Measurements from ENCODE around the gene FARP1. TPM values are rescaled to one million over a fixed set of nuclear protein-coding genes. Genes with fewer than 3 reads are reported as not detected.

Gene FARP1
- total RNA-seq, 1 donor from 2014 or later = 128 TPM

DNA sequence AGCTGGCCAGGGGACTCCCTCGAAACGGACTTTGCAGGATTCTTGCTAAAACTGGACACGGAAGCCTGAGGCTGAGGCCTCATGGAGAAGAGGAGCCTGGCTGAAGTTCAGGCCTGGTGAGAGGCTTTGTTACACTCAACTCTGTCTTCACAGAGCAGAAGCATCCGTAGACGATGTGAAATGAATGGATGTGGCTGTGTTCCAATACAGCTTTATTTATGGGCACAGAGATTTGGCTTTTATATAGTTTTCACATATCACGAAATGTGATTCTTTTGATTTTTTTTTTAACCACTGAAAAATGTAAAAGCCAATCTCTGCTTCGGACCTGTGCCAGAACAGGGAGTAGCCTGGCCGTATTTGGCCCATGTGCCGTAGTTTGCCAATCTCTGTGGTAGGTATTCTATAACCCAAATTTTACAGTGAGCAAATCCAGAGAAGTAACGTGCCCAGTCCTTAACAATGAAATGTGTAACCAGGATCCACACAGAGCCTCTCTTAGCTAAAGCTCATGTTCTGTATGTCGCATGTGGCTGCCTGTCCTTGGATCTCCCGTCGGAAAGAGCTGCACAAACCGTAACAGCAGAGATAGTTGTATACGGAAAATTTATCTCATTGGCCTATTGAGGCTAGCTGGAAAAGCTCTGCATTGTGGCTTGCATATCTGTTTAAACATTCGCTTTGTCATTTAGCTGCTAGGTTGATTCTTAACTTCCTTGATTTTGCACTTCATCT is 205.7 kb downstream of the FARP1 start:
- H3K4me1 ChIP-seq (ENCODE audit: insufficient read depth, low read length) = no peaks in the 10 kb centered on the region
- no peak overlapping the region for H3K9ac ChIP-seq (ENCODE audit: low read length)
- FAIRE-seq (no peak), DNase-seq (ENCODE audit: low read depth) (no peak)
- Mint-ChIP-seq H3K36me3 (ENCODE audit: low read depth, unreplicated experiment) (peaks cover 17% of the 10 kb centered on the region), H3K27ac (ENCODE audit: unreplicated experiment) (no peak overlapping the region), H3K9me3 (ENCODE audit: unreplicated experiment) (peaks cover 1% of the 10 kb centered on the region), H3K27me3 (ENCODE audit: low read depth, unreplicated experiment) (no peaks in the 10 kb centered on the region), H3K4me1 (ENCODE audit: low read depth, unreplicated experiment) (peaks cover 5% of the 10 kb centered on the region), H3K4me3 (ENCODE audit: unreplicated experiment) (no peak overlapping the region)
- H3K4me3 ChIP-seq (ENCODE audit: insufficient read depth, low read depth, low read length) = no peak overlapping the region
- no peaks in the 10 kb centered on the region for H3K9me3 ChIP-seq (ENCODE audit: insufficient read depth, low read depth, low read length)
- no peak overlapping the region for H2AFZ ChIP-seq (ENCODE audit: low read depth, low read length)
- no peak overlapping the region for H3K27ac ChIP-seq (ENCODE audit: low read depth, low read length)
- peaks cover 3% of the 10 kb centered on the region for H3K79me2 ChIP-seq (ENCODE audit: insufficient read depth, low read length)
- H3K4me2 ChIP-seq (ENCODE audit: low read length) = no peak overlapping the region
- H3K36me3 ChIP-seq (ENCODE audit: insufficient read depth, low read length) = peaks cover 3% of the 10 kb centered on the region
- no peaks in the 10 kb centered on the region for H3K27me3 ChIP-seq (ENCODE audit: insufficient read depth, low read length)
- peaks cover 30% of the 10 kb centered on the region for H4K20me1 ChIP-seq (ENCODE audit: insufficient read depth, low read length)
- TF ChIP-seq, protein P1, sequence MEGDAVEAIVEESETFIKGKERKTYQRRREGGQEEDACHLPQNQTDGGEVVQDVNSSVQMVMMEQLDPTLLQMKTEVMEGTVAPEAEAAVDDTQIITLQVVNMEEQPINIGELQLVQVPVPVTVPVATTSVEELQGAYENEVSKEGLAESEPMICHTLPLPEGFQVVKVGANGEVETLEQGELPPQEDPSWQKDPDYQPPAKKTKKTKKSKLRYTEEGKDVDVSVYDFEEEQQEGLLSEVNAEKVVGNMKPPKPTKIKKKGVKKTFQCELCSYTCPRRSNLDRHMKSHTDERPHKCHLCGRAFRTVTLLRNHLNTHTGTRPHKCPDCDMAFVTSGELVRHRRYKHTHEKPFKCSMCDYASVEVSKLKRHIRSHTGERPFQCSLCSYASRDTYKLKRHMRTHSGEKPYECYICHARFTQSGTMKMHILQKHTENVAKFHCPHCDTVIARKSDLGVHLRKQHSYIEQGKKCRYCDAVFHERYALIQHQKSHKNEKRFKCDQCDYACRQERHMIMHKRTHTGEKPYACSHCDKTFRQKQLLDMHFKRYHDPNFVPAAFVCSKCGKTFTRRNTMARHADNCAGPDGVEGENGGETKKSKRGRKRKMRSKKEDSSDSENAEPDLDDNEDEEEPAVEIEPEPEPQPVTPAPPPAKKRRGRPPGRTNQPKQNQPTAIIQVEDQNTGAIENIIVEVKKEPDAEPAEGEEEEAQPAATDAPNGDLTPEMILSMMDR (IDR thresholded peaks at IDR 0.05; ENCODE audit: insufficient read depth, low read depth, low read length) = no peak
- no peak for TF ChIP-seq EZH2 (IDR thresholded peaks at IDR 0.05; ENCODE audit: insufficient read depth, low read length)

- no peak for FAIRE-seq
- peaks cover 3% of the 10 kb centered on the region for H3K79me2 ChIP-seq (ENCODE audit: insufficient read depth, low read length)
- Mint-ChIP-seq H3K9me3 (ENCODE audit: unreplicated experiment) (peaks cover 1% of the 10 kb centered on the region), H3K27ac (ENCODE audit: unreplicated experiment) (no peak overlapping the region), H3K4me3 (ENCODE audit: unreplicated experiment) (no peak overlapping the region), H3K36me3 (ENCODE audit: low read depth, unreplicated experiment) (peaks cover 17% of the 10 kb centered on the region), H3K4me1 (ENCODE audit: low read depth, unreplicated experiment) (no peaks in the 10 kb centered on the region), H3K27me3 (ENCODE audit: low read depth, unreplicated experiment) (no peaks in the 10 kb centered on the region)
- no peak overlapping the region for H3K4me2 ChIP-seq (ENCODE audit: low read length)
- no peak overlapping the region for H3K4me3 ChIP-seq (ENCODE audit: insufficient read depth, low read depth, low read length)
- H2AFZ ChIP-seq (ENCODE audit: low read depth, low read length) = no peak overlapping the region
- peaks cover 21% of the 10 kb centered on the region for H4K20me1 ChIP-seq (ENCODE audit: insufficient read depth, low read length)
- no peak for TF ChIP-seq EZH2 (IDR thresholded peaks at IDR 0.05; ENCODE audit: insufficient read depth, low read length)
- TF ChIP-seq, protein P1 (IDR thresholded peaks at IDR 0.05; ENCODE audit: insufficient read depth, low read depth, low read length) = no peak
- no peaks in the 10 kb centered on the region for H3K9me3 ChIP-seq (ENCODE audit: insufficient read depth, low read depth, low read length)
- no peaks in the 10 kb centered on the region for H3K27me3 ChIP-seq (ENCODE audit: insufficient read depth, low read length)
- no peak overlapping the region for H3K27ac ChIP-seq (ENCODE audit: low read depth, low read length)
- H3K36me3 ChIP-seq (ENCODE audit: insufficient read depth, low read length) = peaks cover under 1% of the 10 kb centered on the region
- H3K9ac ChIP-seq (ENCODE audit: low read length) = no peak overlapping the region
- DNase-seq (ENCODE audit: low read depth) = no peak
- no peaks in the 10 kb centered on the region for H3K4me1 ChIP-seq (ENCODE audit: insufficient read depth, low read length)
Measured at GRCh38 chr13:98349731-98350305, 206.9 kb downstream of the FARP1 start.

All from astrocyte (in vitro differentiated cells and primary cell).